ENCODE results near the gene REEP5.

REEP5 gene

GRCh38 chr5:112833971-112834370 is 88.1 kb downstream of the REEP5 start:
- DNase-seq (ENCODE audit: low spot score): no peak

- no peak for DNase-seq (ENCODE audit: low spot score)
Observed at GRCh38 chr5:112830378-112830777, 91.6 kb downstream of the REEP5 start.
